Measurements from ENCODE around the gene PNMA8B.

The PNMA8B gene

GRCh38 chr19:46452186-46452585, 43.5 kb downstream of the PNMA8B start:
- no peak for DNase-seq (ENCODE audit: low read depth)

- no peak for DNase-seq (ENCODE audit: low read depth)
Observed at GRCh38 chr19:46451352-46451751, 44.3 kb downstream of the PNMA8B start.

GRCh38 chr19:46450737-46451136, 44.9 kb downstream of the PNMA8B start:
- DNase-seq (ENCODE audit: low read depth), result no peak

GRCh38 chr19:46449228-46449627, 46.4 kb downstream of the PNMA8B start:
- DNase-seq (ENCODE audit: low read depth), result no peak

- no peak for DNase-seq (ENCODE audit: low read depth)
Observed at GRCh38 chr19:46448601-46449000, 47.1 kb downstream of the PNMA8B start.

- DNase-seq (ENCODE audit: low read depth), result no peak
Observed at GRCh38 chr19:46447824-46448223, 47.8 kb downstream of the PNMA8B start.

- no peak for DNase-seq (ENCODE audit: low read depth)
Observed at GRCh38 chr19:46447006-46447405, 48.7 kb downstream of the PNMA8B start.

GRCh38 chr19:46446021-46446420, 49.6 kb downstream of the PNMA8B start:
- no peak for DNase-seq (ENCODE audit: low read depth)

- DNase-seq (ENCODE audit: low read depth), result no peak
Observed at GRCh38 chr19:46442808-46443450, 52.7 kb downstream of the PNMA8B start.

- no peak for DNase-seq (ENCODE audit: low read depth)
Observed at GRCh38 chr19:46441866-46442265, 53.8 kb downstream of the PNMA8B start.
